K562 (cell line): ENCODE measurements around the gene RAB5A. TPM values are rescaled to one million over a fixed set of nuclear protein-coding genes. Genes with fewer than 3 reads are reported as not detected.
A peak's percentile ranks its signal among the peaks of the same experiment; 100 is the strongest.

Experiments
- CCAR2 ChIP-seq: fragments of 200-400 bp; formaldehyde crosslinking; IDR thresholded peaks from 2 replicates; pipeline ENCODE4 v1.6.1; 2017; ENCODE audit warnings: mild to moderate bottlenecking, low read depth, low read length
- COPS2 ChIP-seq: fragments of 450-650 bp; conservative IDR thresholded peaks from 2 replicates; pipeline ENCODE4 v1.6.1; 2016; ENCODE audit warnings: mild to moderate bottlenecking, moderate library complexity
- FOSL1 ChIP-seq: fragments of 200-800 bp; sonication (Bioruptor generic); conservative IDR thresholded peaks from 2 replicates; pipeline ENCODE4 v1.6.1; 2016; ENCODE audit warnings: missing genetic modification characterization, missing compliant biosample characterization
- GTF2E2 ChIP-seq: fragments of 200-800 bp; sonication (Bioruptor generic); IDR thresholded peaks from 2 replicates; pipeline ENCODE4 v1.6.1; 2016; ENCODE audit warnings: missing genetic modification characterization, missing compliant biosample characterization
- HDAC2 ChIP-seq: fragments of 450-650 bp; IDR thresholded peaks from 2 replicates; pipeline ENCODE4 v1.6.1; 2016; ENCODE audit warnings: mild to moderate bottlenecking
- HDAC3 ChIP-seq: fragments of 450-650 bp; IDR thresholded peaks from 2 replicates; pipeline ENCODE4 v1.6.1; 2018; ENCODE audit warnings: borderline replicate concordance, mild to moderate bottlenecking, moderate library complexity; ENCODE audit not compliant: partially characterized antibody
- KLF13 ChIP-seq: fragments of 450-650 bp; IDR thresholded peaks from 2 replicates; pipeline ENCODE4 v1.6.1; 2016; ENCODE audit warnings: missing genetic modification characterization, low read depth, mild to moderate bottlenecking, missing compliant biosample characterization, moderate library complexity, borderline replicate concordance
- MLX ChIP-seq, 2 experiments: fragments of 450-650 bp in 1 of 2; sonication (generic) in 1 of 2; formaldehyde crosslinking; conservative IDR thresholded peaks; 2 replicates each; pipeline versions ENCODE4 v1.4.0 to v1.8.1; 2020 to 2022; ENCODE audit warnings: mild to moderate bottlenecking in 1 of 2, missing genetic modification reagents in 1 of 2
- MXD1 ChIP-seq: fragments of 250-450 bp; sonication (Bioruptor Pico); IDR thresholded peaks from 2 replicates; pipeline ENCODE4 v1.8.0; 2021; ENCODE audit warnings: borderline replicate concordance, mild to moderate bottlenecking, moderate library complexity; ENCODE audit not compliant: poor library complexity, severe bottlenecking
- MYNN ChIP-seq, 2 experiments: sonication (generic); formaldehyde crosslinking in 1 of 2; IDR thresholded peaks; 2 replicates each; pipeline versions ENCODE4 v1.5.0 to v1.6.1; 2016 to 2020; ENCODE audit warnings: antibody characterized with exemption in 1 of 2, missing genetic modification reagents in 1 of 2
- PCBP1 ChIP-seq: fragments of 200-400 bp; formaldehyde crosslinking; IDR thresholded peaks from 2 replicates; pipeline ENCODE4 v1.6.1; 2018; ENCODE audit warnings: mild to moderate bottlenecking, low read depth, low read length; ENCODE audit not compliant: poor library complexity, severe bottlenecking
- PHB2 ChIP-seq: fragments of 450-650 bp; IDR thresholded peaks from 2 replicates; pipeline ENCODE4 v1.6.1; 2017; ENCODE audit warnings: low read depth
- PYGO2 ChIP-seq: fragments of 450-650 bp; IDR thresholded peaks from 2 replicates; pipeline ENCODE4 v1.6.1; 2016; ENCODE audit warnings: mild to moderate bottlenecking, missing genetic modification characterization, moderate library complexity, missing compliant biosample characterization
- SMAD4 ChIP-seq: fragments of 250-450 bp; sonication (Bioruptor Pico); conservative IDR thresholded peaks from 2 replicates; pipeline ENCODE4 v1.8.0; 2021; ENCODE audit warnings: inconsistent platforms, mild to moderate bottlenecking, moderate library complexity
- SPI1 ChIP-seq: IDR thresholded peaks from 2 replicates; pipeline ENCODE4 v1.6.1; 2011; ENCODE audit warnings: low read depth, low read length, control low read depth, borderline replicate concordance
- TAF15 ChIP-seq: fragments of 200-400 bp; formaldehyde crosslinking; IDR thresholded peaks from 2 replicates; pipeline ENCODE4 v1.6.1; 2017; ENCODE audit warnings: mild to moderate bottlenecking, low read depth, low read length, moderate library complexity
- ZBTB43 ChIP-seq: sonication (generic); formaldehyde crosslinking; IDR thresholded peaks from 2 replicates; pipeline ENCODE4 v1.8.0; 2023; ENCODE audit warnings: mild to moderate bottlenecking, missing genetic modification reagents
- ZBTB8A ChIP-seq: fragments of 450-650 bp; IDR thresholded peaks from 2 replicates; pipeline ENCODE4 v1.6.1; 2018; ENCODE audit warnings: mild to moderate bottlenecking, moderate library complexity; ENCODE audit not compliant: partially characterized antibody
- ZFPM2 ChIP-seq: fragments of 250-450 bp; sonication (Bioruptor Pico); IDR thresholded peaks from 2 replicates; pipeline ENCODE4 v1.5.1; 2022; ENCODE audit warnings: mild to moderate bottlenecking
- ZNF717 ChIP-seq: fragments of 250-450 bp; sonication (Bioruptor Pico); IDR thresholded peaks from 2 replicates; pipeline ENCODE4 v1.5.0; 2021
- polyA plus RNA-seq, 8 experiments: library from polyadenylated mRNA; depleted of rRNA in 4 of 8; stranded (reverse) in 5 of 8; unstranded in 3 of 8; fragments of >200 nt; fragmentation: Nextera tagmentation in 2 of 8; fragmentation: Illumina TruSeq in 1 of 8; extraction: Ambion mirVana in 2 of 8; extraction: Trizol in 1 of 8; gene quantifications; 2 replicates each; pipeline versions ENCODE4 v1.2.1 to v1.2.3, GENCODE V29; 2011 to 2014; ENCODE audit warnings: inconsistent platforms in 1 of 8, missing spikeins in 1 of 8
- total RNA-seq, 7 experiments: library from RNA; depleted of rRNA in 6 of 7; stranded (reverse); fragments of >200 nt in 6 of 7; fragmentation: Illumina TruSeq in 2 of 7; extraction: Trizol in 2 of 7; gene quantifications; 2 replicates each; pipeline versions ENCODE4 v1.2.1 to v1.2.3, GENCODE V29; 2011 to 2021; ENCODE audit warnings: low replicate concordance in 1 of 7
- TF ChIP-seq, protein P1 (sequence below): sonication (generic); formaldehyde crosslinking; IDR thresholded peaks from 2 replicates; pipeline ENCODE4 v1.8.1; 2023; ENCODE audit warnings: missing genetic modification reagents, mild to moderate bottlenecking, borderline replicate concordance

RAB5A gene
- total and polyA plus RNA-seq, 9 of the 15 experiments (the other 6 are each of a cell fraction or from before 2014, with no cell fraction given) = 28.3 to 64.2 (median 49.0) TPM

DNA sequence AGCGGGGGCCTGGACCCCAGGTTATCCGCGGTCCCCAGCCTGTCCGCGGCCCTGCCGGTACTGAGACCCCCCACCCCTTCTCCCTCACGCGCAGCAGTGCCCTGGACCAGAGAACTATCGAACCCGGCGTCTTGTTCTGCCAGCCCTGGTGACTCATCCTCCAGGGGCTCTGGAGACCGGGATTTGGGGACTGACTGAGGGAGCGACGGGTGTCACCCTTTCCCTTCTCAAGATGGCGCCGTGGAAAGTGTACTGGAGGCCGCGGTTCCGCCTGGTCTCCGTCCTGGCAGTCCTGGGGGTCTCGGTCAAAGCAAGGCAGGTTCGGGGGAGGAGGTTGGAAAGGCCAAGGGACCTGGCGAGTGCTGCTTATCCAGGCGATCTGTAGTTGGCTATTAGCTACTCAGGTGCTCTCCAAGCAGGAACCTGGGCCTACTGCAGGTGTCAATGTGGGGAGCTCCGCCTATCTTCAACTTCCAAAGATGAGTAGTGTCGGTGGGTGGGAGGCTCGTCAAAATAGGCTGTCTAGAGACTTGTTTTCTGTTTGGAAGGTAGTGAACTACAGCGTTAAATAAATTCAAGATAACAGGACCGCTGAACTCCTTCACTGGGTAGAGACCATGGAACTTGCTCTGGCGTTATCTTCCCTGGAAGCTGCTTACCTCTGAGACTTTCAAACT, 790 bp downstream of the RAB5A start (continued):
- TF ChIP-seq ZBTB8A (no peak), PYGO2 (tag) (no peak), MLX (CRISPR knock-in tag; conservative IDR thresholded peaks at IDR 0.05) (no peak), MXD1 (CRISPR knock-in tag) (no peak), ZBTB43 (CRISPR knock-in tag) (0 out of 2 replicates have a peak, but pooled peaks have one; percentile 61), SPI1 (no peak), PHB2 (no peak), GTF2E2 (tag) (no peak), MYNN (IDR thresholded peaks at IDR 0.05) (0 out of 2 replicates have a peak, but pooled peaks have one; percentile 55), MYNN (CRISPR knock-in tag; IDR thresholded peaks at IDR 0.05) (no peak), FOSL1 (peak; percentile 86), KLF13 (tag) (0 out of 2 replicates have a peak, but pooled peaks have one; percentile 4), ZNF717 (CRISPR knock-in tag) (no peak), ZFPM2 (CRISPR knock-in tag) (no peak), HDAC2 (no peak), TAF15 (no peak), PCBP1 (no peak), COPS2 (no peak), HDAC3 (no peak), CCAR2 (no peak), SMAD4 (CRISPR knock-in tag) (no peak)
- TF ChIP-seq, protein P1, sequence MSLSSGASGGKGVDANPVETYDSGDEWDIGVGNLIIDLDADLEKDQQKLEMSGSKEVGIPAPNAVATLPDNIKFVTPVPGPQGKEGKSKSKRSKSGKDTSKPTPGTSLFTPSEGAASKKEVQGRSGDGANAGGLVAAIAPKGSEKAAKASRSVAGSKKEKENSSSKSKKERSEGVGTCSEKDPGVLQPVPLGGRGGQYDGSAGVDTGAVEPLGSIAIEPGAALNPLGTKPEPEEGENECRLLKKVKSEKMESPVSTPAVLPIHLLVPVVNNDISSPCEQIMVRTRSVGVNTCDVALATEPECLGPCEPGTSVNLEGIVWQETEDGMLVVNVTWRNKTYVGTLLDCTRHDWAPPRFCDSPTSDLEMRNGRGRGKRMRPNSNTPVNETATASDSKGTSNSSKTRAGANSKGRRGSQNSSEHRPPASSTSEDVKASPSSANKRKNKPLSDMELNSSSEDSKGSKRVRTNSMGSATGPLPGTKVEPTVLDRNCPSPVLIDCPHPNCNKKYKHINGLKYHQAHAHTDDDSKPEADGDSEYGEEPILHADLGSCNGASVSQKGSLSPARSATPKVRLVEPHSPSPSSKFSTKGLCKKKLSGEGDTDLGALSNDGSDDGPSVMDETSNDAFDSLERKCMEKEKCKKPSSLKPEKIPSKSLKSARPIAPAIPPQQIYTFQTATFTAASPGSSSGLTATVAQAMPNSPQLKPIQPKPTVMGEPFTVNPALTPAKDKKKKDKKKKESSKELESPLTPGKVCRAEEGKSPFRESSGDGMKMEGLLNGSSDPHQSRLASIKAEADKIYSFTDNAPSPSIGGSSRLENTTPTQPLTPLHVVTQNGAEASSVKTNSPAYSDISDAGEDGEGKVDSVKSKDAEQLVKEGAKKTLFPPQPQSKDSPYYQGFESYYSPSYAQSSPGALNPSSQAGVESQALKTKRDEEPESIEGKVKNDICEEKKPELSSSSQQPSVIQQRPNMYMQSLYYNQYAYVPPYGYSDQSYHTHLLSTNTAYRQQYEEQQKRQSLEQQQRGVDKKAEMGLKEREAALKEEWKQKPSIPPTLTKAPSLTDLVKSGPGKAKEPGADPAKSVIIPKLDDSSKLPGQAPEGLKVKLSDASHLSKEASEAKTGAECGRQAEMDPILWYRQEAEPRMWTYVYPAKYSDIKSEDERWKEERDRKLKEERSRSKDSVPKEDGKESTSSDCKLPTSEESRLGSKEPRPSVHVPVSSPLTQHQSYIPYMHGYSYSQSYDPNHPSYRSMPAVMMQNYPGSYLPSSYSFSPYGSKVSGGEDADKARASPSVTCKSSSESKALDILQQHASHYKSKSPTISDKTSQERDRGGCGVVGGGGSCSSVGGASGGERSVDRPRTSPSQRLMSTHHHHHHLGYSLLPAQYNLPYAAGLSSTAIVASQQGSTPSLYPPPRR = no peak
